ENCODE measurements around the gene QRICH1. TPM values are rescaled to one million over a fixed set of nuclear protein-coding genes. Genes with fewer than 3 reads are reported as not detected.

Gene QRICH1
- total RNA-seq, result 10 to 100 TPM; 21.9 to 35.7 (median 31.7) TPM
- long read RNA-seq, partial matches to known transcripts, result 1 of 2 reads
- long read RNA-seq, other reads (novel, unspliced or antisense), result 1 of 2 reads

- peaks cover 0 to 26% (median 13%) of the 10 kb centered on the region in 4 donors for H3K4me1 ChIP-seq
- H3K36me3 ChIP-seq, result peaks cover 0 to 21% (median 6%) of the 10 kb centered on the region in 4 donors
- no peaks in the 10 kb centered on the region for H3K27me3 ChIP-seq
- DNase-seq (peak; percentile 96 to 98 (median 98)), ATAC-seq (peak; percentile 91 to 97 (median 93))
- H3K9me3 ChIP-seq, result no peaks in the 10 kb centered on the region
- WGBS (ENCODE audit: insufficient coverage, low coverage, low lambda C conversion rate, missing lambda C conversion rate), result under 1% methylated on average over 23 of the region's 65 CpGs
- TF ChIP-seq CTCF (IDR thresholded peaks at IDR 0.05) (peak; percentile 41 to 61 (median 48)), POLR2A (IDR thresholded peaks at IDR 0.05) (peak; percentile 63)
- peak within 1 kb of the TSS; percentile 90 to 94 (median 91) for H3K27ac ChIP-seq
- intact Hi-C loops (cut with DNase I), result no loop called here
- H3K4me3 ChIP-seq, result peak within 1 kb of the TSS; percentile 95 to 99 (median 97)
Observed at GRCh38 chr3:49093853-49094767, at the start of gene QRICH1. Gene QRICH1 (minus strand): TSS chr3:49094071. CDS start chr3:49077017, 17,054 bp downstream.

- H3K27me3 ChIP-seq, result no peaks in the 10 kb centered on the region
- no peak for DNase-seq
- no peak for ATAC-seq
- no peak overlapping the region for H3K27ac ChIP-seq
- intact Hi-C loops (cut with DNase I), result no loop called here
- H3K4me1 ChIP-seq, result peaks cover 0 to 8% (median 2%) of the 10 kb centered on the region in 4 donors
- WGBS (ENCODE audit: insufficient coverage, low coverage, low lambda C conversion rate, missing lambda C conversion rate), result 73% methylated on average over 3 of the region's 3 CpGs
- H3K36me3 ChIP-seq, result no peaks in the 10 kb centered on the region
- H3K9me3 ChIP-seq, result no peaks in the 10 kb centered on the region
- no peak for TF ChIP-seq POLR2A (IDR thresholded peaks at IDR 0.05)
- TF ChIP-seq CTCF (IDR thresholded peaks at IDR 0.05), result no peak
- no peak overlapping the region for H3K4me3 ChIP-seq
Observed at GRCh38 chr3:49140080-49140479, 46.2 kb upstream of the QRICH1 start.

GRCh38 chr3:49135499-49135898 is 41.6 kb upstream of the QRICH1 start:
- H3K4me1 ChIP-seq, result peaks cover 0 to 33% (median 12%) of the 10 kb centered on the region in 4 donors

More at GRCh38 chr3:49135499-49135898, 41.6 kb upstream of the QRICH1 start:
- TF ChIP-seq POLR2A (IDR thresholded peaks at IDR 0.05) (no peak), CTCF (IDR thresholded peaks at IDR 0.05) (no peak)
- no peaks in the 10 kb centered on the region for H3K9me3 ChIP-seq
- no peaks in the 10 kb centered on the region for H3K36me3 ChIP-seq
- peak overlapping the region in 1 of 3 donors; percentile 0 for H3K27ac ChIP-seq
- no peaks in the 10 kb centered on the region for H3K27me3 ChIP-seq
- ATAC-seq (peak in 3 of 4 donors; percentile 25 to 54 (median 42)), DNase-seq (peak in 2 of 3 donors; percentile 67 to 79)
- intact Hi-C loops (cut with DNase I), result no loop called here
- 8% methylated on average over 2 of the region's 4 CpGs for WGBS (ENCODE audit: insufficient coverage, low coverage, low lambda C conversion rate, missing lambda C conversion rate)
- H3K4me3 ChIP-seq, result no peak overlapping the region
